K562 (cell line): ENCODE data around the gene NAXE. TPM values are rescaled to one million over a fixed set of nuclear protein-coding genes. Genes with fewer than 3 reads are reported as not detected.

Experiments used
- ATF7 ChIP-seq: fragments of 450-650 bp; IDR thresholded peaks from 2 replicates; pipeline ENCODE4 v1.7.1; 2014; ENCODE audit warnings: mild to moderate bottlenecking, moderate library complexity
- CBX1 ChIP-seq: sonication (generic); IDR thresholded peaks from 2 replicates; pipeline ENCODE4 v1.6.1; 2016; ENCODE audit warnings: antibody characterized with exemption, low read depth, mild to moderate bottlenecking
- MIER1 ChIP-seq: fragments of 450-650 bp; IDR thresholded peaks from 2 replicates; pipeline ENCODE4 v1.6.1; 2016; ENCODE audit warnings: antibody characterized with exemption, mild to moderate bottlenecking, low read depth
- MTA2 ChIP-seq: fragments of 450-650 bp; IDR thresholded peaks from 2 replicates; pipeline ENCODE4 v1.6.1; 2016; ENCODE audit warnings: low read depth
- MYNN ChIP-seq, 2 experiments: sonication (generic); formaldehyde crosslinking in 1 of 2; IDR thresholded peaks; 2 replicates each; pipeline versions ENCODE4 v1.5.0 to v1.6.1; 2016 to 2020; ENCODE audit warnings: antibody characterized with exemption in 1 of 2, missing genetic modification reagents in 1 of 2
- NCOR1 ChIP-seq: fragments of 450-650 bp; IDR thresholded peaks from 2 replicates; pipeline ENCODE4 v1.6.1; 2016; ENCODE audit warnings: mild to moderate bottlenecking, moderate library complexity
- PHB ChIP-seq: fragments of 250-450 bp; sonication (Bioruptor Pico); IDR thresholded peaks from 2 replicates; pipeline ENCODE4 v1.5.0; 2021
- POLR2AphosphoS2 ChIP-seq: IDR thresholded peaks from 2 replicates; pipeline ENCODE4 v1.6.1; 2012; ENCODE audit warnings: low read length, improper control_type of control experiment
- RHOXF2B ChIP-seq: fragments of 250-450 bp; sonication (Bioruptor Pico); conservative IDR thresholded peaks from 2 replicates; pipeline ENCODE4 v1.5.1; 2021
- SAP30 ChIP-seq: fragments of 200-600 bp; sonication (generic); IDR thresholded peaks from 2 replicates; pipeline ENCODE4 v1.6.1; 2012; ENCODE audit warnings: borderline replicate concordance, low read depth, mild to moderate bottlenecking, moderate library complexity, low read length, control low read depth, inconsistent platforms; ENCODE audit not compliant: insufficient read depth, poor library complexity, severe bottlenecking
- USF1 ChIP-seq: sonication (generic); formaldehyde crosslinking; IDR thresholded peaks from 2 replicates; pipeline ENCODE4 v1.9.0; 2022; ENCODE audit warnings: mild to moderate bottlenecking, missing genetic modification reagents
- ZFP36 ChIP-seq: fragments of 150-350 bp; IDR thresholded peaks from 2 replicates; pipeline ENCODE4 v1.6.1; 2018; ENCODE audit warnings: low read length, low read depth; ENCODE audit not compliant: partially characterized antibody
- ZFX ChIP-seq: sonication (generic); formaldehyde crosslinking; IDR thresholded peaks from 2 replicates; pipeline ENCODE4 v1.8.0; 2022; ENCODE audit warnings: mild to moderate bottlenecking, missing genetic modification reagents, moderate library complexity
- ZNF134 ChIP-seq: fragments of 250-450 bp; sonication (Bioruptor Pico); conservative IDR thresholded peaks from 2 replicates; pipeline ENCODE4 v1.4.0; 2020
- ZNF239 ChIP-seq: fragments of 250-450 bp; sonication (Bioruptor Pico); IDR thresholded peaks from 2 replicates; pipeline ENCODE4 v1.4.0; 2020; ENCODE audit warnings: mild to moderate bottlenecking
- ZNF551 ChIP-seq: fragments of 250-450 bp; sonication (Bioruptor Pico); IDR thresholded peaks from 2 replicates; pipeline ENCODE4 v1.5.0; 2021; ENCODE audit warnings: mild to moderate bottlenecking, moderate library complexity
- ZNF76 ChIP-seq: fragments of 250-450 bp; sonication (Bioruptor Pico); IDR thresholded peaks from 2 replicates; pipeline ENCODE4 v1.4.0; 2020; ENCODE audit warnings: mild to moderate bottlenecking, moderate library complexity, borderline replicate concordance
- ZNF766 ChIP-seq: fragments of 200-800 bp; sonication (Bioruptor generic); conservative IDR thresholded peaks from 2 replicates; pipeline ENCODE4 v1.6.1; 2016; ENCODE audit warnings: missing genetic modification characterization, missing compliant biosample characterization
- ZZZ3 ChIP-seq: fragments of 450-650 bp; IDR thresholded peaks from 2 replicates; pipeline ENCODE4 v1.6.1; 2016; ENCODE audit warnings: antibody characterized with exemption, mild to moderate bottlenecking, moderate library complexity
- polyA plus RNA-seq, 8 experiments: library from polyadenylated mRNA; depleted of rRNA in 4 of 8; stranded (reverse) in 5 of 8; unstranded in 3 of 8; fragments of >200 nt; fragmentation: Nextera tagmentation in 2 of 8; fragmentation: Illumina TruSeq in 1 of 8; extraction: Ambion mirVana in 2 of 8; extraction: Trizol in 1 of 8; gene quantifications; 2 replicates each; pipeline versions ENCODE4 v1.2.1 to v1.2.3, GENCODE V29; 2011 to 2014; ENCODE audit warnings: inconsistent platforms in 1 of 8, missing spikeins in 1 of 8
- total RNA-seq, 7 experiments: library from RNA; depleted of rRNA in 6 of 7; stranded (reverse); fragments of >200 nt in 6 of 7; fragmentation: Illumina TruSeq in 2 of 7; extraction: Trizol in 2 of 7; gene quantifications; 2 replicates each; pipeline versions ENCODE4 v1.2.1 to v1.2.3, GENCODE V29; 2011 to 2021; ENCODE audit warnings: low replicate concordance in 1 of 7
- TF ChIP-seq, protein P1 (sequence below): sonication (generic); formaldehyde crosslinking; IDR thresholded peaks from 2 replicates; pipeline ENCODE4 v1.8.0; 2022; ENCODE audit warnings: mild to moderate bottlenecking, missing genetic modification reagents
- TF ChIP-seq, protein P2 (sequence below): sonication (generic); formaldehyde crosslinking; IDR thresholded peaks from 2 replicates; pipeline ENCODE4 v1.8.0; 2022; ENCODE audit warnings: mild to moderate bottlenecking, missing genetic modification reagents
- TF ChIP-seq, protein P3 (sequence below): fragments of 450-650 bp; IDR thresholded peaks from 2 replicates; pipeline ENCODE4 v1.6.1; 2018; ENCODE audit not compliant: partially characterized antibody
- TF ChIP-seq, protein P4 (sequence below): fragments of 450-650 bp; IDR thresholded peaks from 2 replicates; pipeline ENCODE4 v1.6.1; 2016

The NAXE gene
- total and polyA plus RNA-seq, 9 of the 15 experiments (the other 6 are each of a cell fraction or from before 2014, with no cell fraction given) = 27.3 to 137 (median 90.0) TPM

DNA sequence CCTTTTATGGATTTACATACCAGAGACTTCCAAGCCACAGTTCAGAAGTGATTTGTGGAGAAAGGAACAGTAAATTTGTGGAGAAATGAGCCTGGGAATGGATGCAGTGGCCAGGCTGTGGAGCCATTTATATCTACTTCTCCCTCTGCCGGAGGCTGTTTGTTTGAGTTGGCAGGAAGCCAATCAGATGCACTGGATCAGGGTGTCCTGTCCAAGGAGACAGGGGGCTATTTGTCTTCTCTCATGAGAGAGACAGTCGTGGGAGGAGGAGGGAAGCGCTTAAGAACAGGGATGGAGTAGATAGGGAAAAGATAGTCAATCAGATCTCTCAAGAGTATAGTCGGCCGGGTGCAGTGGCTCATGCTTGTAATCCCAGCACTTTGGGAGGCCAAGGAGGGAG, 24.9 kb downstream of the NAXE start (continued):
- TF ChIP-seq, protein P1, sequence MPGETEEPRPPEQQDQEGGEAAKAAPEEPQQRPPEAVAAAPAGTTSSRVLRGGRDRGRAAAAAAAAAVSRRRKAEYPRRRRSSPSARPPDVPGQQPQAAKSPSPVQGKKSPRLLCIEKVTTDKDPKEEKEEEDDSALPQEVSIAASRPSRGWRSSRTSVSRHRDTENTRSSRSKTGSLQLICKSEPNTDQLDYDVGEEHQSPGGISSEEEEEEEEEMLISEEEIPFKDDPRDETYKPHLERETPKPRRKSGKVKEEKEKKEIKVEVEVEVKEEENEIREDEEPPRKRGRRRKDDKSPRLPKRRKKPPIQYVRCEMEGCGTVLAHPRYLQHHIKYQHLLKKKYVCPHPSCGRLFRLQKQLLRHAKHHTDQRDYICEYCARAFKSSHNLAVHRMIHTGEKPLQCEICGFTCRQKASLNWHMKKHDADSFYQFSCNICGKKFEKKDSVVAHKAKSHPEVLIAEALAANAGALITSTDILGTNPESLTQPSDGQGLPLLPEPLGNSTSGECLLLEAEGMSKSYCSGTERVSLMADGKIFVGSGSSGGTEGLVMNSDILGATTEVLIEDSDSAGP (CRISPR knock-in tag) = no peak
- TF ChIP-seq ZZZ3 (no peak), MIER1 (no peak), ZNF239 (CRISPR knock-in tag) (no peak), MTA2 (peak; percentile 76), CBX1 (no peak), USF1 (CRISPR knock-in tag) (no peak), ZNF134 (CRISPR knock-in tag) (no peak), RHOXF2B (CRISPR knock-in tag) (no peak), ATF7 (peak; percentile 68), NCOR1 (peak; percentile 88), ZFP36 (peak; percentile 13), ZNF766 (CRISPR knock-in tag) (peak; percentile 73; the same call in 1 of the 2 replicates), POLR2AphosphoS2 (no peak), PHB (CRISPR knock-in tag) (no peak), ZNF76 (no peak), ZNF551 (CRISPR knock-in tag) (no peak), MYNN (IDR thresholded peaks at IDR 0.05) (no peak), MYNN (CRISPR knock-in tag; IDR thresholded peaks at IDR 0.05) (no peak), ZFX (CRISPR knock-in tag) (no peak), SAP30 (no peak)
- TF ChIP-seq, protein P2, sequence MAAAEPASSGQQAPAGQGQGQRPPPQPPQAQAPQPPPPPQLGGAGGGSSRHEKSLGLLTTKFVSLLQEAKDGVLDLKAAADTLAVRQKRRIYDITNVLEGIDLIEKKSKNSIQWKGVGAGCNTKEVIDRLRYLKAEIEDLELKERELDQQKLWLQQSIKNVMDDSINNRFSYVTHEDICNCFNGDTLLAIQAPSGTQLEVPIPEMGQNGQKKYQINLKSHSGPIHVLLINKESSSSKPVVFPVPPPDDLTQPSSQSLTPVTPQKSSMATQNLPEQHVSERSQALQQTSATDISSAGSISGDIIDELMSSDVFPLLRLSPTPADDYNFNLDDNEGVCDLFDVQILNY (CRISPR knock-in tag) = no peak
- TF ChIP-seq, protein P3, sequence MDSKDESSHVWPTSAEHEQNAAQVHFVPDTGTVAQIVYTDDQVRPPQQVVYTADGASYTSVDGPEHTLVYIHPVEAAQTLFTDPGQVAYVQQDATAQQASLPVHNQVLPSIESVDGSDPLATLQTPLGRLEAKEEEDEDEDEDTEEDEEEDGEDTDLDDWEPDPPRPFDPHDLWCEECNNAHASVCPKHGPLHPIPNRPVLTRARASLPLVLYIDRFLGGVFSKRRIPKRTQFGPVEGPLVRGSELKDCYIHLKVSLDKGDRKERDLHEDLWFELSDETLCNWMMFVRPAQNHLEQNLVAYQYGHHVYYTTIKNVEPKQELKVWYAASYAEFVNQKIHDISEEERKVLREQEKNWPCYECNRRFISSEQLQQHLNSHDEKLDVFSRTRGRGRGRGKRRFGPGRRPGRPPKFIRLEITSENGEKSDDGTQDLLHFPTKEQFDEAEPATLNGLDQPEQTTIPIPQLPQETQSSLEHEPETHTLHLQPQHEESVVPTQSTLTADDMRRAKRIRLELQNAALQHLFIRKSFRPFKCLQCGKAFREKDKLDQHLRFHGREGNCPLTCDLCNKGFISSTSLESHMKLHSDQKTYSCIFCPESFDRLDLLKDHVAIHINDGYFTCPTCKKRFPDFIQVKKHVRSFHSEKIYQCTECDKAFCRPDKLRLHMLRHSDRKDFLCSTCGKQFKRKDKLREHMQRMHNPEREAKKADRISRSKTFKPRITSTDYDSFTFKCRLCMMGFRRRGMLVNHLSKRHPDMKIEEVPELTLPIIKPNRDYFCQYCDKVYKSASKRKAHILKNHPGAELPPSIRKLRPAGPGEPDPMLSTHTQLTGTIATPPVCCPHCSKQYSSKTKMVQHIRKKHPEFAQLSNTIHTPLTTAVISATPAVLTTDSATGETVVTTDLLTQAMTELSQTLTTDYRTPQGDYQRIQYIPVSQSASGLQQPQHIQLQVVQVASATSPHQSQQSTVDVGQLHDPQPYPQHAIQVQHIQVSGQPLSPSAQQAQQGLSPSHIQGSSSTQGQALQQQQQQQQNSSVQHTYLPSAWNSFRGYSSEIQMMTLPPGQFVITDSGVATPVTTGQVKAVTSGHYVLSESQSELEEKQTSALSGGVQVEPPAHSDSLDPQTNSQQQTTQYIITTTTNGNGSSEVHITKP = peak; percentile 17
- TF ChIP-seq, protein P4, sequence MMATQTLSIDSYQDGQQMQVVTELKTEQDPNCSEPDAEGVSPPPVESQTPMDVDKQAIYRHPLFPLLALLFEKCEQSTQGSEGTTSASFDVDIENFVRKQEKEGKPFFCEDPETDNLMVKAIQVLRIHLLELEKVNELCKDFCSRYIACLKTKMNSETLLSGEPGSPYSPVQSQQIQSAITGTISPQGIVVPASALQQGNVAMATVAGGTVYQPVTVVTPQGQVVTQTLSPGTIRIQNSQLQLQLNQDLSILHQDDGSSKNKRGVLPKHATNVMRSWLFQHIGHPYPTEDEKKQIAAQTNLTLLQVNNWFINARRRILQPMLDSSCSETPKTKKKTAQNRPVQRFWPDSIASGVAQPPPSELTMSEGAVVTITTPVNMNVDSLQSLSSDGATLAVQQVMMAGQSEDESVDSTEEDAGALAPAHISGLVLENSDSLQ = peak; percentile 92
